Mononuclear cell (primary cell): ENCODE measurements around the gene RASL11B. TPM values are rescaled to one million over a fixed set of nuclear protein-coding genes. Genes with fewer than 3 reads are reported as not detected.

Experiments used
- H3K27me3 ChIP-seq: 2 replicates; pipeline ENCODE4 v1.6.0; 2011; ENCODE audit warnings: low read length, control low read depth; ENCODE audit not compliant: insufficient read depth
- H3K4me1 ChIP-seq: 2 replicates; pipeline ENCODE4 v1.5.1; 2011; ENCODE audit warnings: mild to moderate bottlenecking, low read length, control low read depth; ENCODE audit not compliant: insufficient read depth
- H3K4me3 ChIP-seq: 2 replicates; pipeline ENCODE4 v1.5.1; 2011; ENCODE audit warnings: mild to moderate bottlenecking, low read length, moderate library complexity
- H3K9me3 ChIP-seq: 2 replicates; pipeline ENCODE4 v1.5.1; 2011; ENCODE audit warnings: low read depth, mild to moderate bottlenecking, control low read depth, low read length
- total RNA-seq: library from RNA; depleted of rRNA; stranded (reverse); fragments of >200 nt; gene quantifications from one replicate; pipeline ENCODE4 v1.2.3, GENCODE V29; 2012

Gene RASL11B
- total RNA-seq, 1 donor: 0.31 TPM

DNA sequence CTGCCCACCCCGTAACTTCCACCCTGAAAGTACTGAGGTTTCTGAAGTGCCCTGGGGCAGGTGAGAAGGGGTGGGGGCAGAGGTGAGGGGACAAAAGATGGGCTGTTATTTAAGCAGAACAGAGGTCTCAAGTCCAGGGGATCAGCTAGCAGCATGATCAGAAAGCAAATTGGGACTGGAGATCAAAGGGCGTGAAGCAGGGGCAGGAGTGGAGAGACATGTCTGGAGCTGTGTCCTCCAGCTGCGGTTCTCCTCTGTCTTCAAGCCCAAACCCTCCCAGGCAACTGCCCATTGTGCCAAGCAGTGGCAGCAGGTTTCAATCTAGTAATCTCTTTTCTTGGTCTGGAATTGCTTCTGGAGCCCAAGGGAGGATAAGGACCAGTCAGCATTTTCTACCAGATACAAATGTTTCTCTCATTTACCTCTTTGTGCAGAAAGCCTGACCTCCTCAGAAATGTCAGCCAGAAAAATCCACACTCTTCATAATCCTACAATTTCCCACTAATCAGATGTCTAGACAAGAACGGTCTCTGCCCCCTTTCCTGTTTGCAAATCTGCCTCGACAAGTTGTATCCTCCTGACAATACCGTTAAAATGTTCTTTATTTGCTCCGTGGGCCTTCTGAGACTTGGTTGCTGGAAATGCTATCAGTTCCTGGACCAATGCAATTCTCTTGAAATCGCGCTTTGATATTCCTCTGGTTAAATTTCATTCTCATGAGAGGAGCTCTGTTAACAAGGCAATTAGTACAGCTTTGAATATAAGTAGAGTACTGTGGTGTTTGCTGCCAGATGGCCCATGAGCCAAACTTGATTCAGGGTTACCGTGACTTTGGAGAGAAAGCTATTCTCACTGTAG is 23.2 kb upstream of the RASL11B start:
- H3K4me1 ChIP-seq: peaks cover 12% of the 10 kb centered on the region
- H3K9me3 ChIP-seq: no peaks in the 10 kb centered on the region
- H3K27me3 ChIP-seq: no peaks in the 10 kb centered on the region
- H3K4me3 ChIP-seq: no peak overlapping the region

DNA sequence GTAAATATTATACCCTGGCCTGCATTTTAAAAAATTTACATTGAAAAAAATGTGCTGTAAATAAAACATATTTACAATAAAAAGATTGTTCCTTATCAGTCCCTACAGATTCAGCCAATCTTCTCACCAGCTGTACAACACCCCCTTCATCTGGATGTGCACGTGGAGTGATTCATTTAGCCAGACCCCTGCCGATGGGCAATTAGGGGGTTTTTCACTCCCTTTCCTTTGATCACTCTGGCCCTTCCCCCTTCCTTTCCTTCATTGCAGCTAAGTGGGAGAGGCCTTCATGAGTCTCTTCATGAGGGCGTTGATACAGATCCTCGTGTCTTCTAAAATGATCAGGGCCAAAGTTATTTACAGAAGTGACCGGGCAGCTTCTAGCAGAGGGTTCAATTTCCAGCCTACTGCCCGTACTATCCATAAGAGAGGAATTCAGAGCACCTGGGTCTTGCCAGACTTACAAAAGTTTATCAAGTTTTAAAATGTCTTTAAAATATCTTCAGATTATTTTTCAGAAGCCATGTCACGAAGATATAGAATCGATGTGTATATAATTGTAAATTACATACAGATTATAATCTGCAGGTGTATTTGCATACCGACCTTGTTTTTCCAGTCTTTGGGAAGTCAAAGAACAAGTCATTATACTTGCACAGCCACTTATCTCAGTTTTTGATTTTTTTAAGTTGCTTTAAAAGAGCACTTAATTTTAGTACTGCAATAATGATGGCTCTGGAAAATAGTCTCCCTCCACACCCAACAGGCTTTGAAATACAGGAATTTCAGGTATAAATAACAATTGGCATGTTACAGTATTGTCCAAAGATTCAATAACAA is 21.4 kb upstream of the RASL11B start:
- H3K4me1 ChIP-seq: peaks cover 17% of the 10 kb centered on the region
- no peaks in the 10 kb centered on the region for H3K27me3 ChIP-seq
- no peak overlapping the region for H3K4me3 ChIP-seq
- H3K9me3 ChIP-seq: no peaks in the 10 kb centered on the region

DNA sequence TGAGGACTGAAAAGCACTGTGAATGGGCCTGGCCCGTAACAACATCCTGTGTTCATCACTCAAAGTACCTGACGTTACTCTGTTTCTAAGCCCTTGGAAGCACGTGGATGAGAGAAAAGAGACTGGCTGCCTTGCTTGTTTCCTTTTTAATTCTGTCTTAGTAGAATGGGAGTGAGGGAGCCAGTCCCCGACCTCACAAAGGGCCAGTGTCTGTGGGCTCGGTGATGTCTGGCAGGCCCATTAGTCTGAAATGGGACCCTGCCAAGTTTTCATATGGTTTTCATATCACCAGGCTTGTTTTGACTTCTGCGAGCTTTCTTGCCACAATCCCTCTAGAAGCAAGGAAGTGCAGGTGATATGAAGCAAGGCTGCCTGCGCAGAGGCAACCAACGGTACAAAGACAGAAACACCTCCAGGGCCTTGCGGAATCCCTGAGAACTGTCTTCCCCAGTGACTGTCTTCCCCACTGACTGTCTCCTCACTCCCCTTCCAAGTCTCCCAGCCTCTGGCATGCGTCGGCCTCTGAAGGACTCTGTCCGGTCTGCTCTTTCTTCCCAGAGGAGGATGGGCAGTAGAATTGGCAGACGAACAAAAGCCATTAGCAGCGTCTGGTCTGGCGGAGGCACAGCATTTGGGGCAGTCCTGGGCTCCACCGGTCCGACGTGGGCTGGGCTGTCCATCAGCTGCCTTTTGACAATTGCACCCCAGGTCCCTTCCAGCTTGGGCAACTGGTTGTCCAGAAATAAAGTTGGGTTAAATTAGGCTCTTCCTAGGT is 20.2 kb upstream of the RASL11B start:
- no peak overlapping the region for H3K4me3 ChIP-seq
- no peaks in the 10 kb centered on the region for H3K27me3 ChIP-seq
- H3K4me1 ChIP-seq: peaks cover 17% of the 10 kb centered on the region
- no peaks in the 10 kb centered on the region for H3K9me3 ChIP-seq

DNA sequence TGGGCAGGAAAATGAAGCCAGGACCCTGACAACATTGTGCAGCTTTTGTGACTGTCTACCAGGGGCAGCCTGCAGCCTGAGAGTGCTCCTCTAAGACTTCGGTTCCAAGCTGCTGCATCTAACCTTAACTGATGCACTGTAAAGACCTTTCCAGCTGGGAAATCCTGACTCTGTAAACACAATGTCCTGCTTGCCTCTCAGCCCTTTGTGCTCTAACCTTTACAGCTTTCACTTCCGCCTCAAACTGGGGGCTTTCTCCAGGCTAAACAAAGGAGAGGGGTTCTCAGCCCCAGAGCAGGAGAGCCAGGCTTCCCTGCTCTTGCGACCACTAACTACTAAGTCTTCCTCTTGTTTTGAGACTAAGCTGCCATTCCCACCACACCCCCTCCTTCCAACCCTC is 19.3 kb upstream of the RASL11B start:
- H3K4me3 ChIP-seq: no peak overlapping the region
- H3K4me1 ChIP-seq: peaks cover 17% of the 10 kb centered on the region
- H3K27me3 ChIP-seq: no peaks in the 10 kb centered on the region
- no peaks in the 10 kb centered on the region for H3K9me3 ChIP-seq

DNA sequence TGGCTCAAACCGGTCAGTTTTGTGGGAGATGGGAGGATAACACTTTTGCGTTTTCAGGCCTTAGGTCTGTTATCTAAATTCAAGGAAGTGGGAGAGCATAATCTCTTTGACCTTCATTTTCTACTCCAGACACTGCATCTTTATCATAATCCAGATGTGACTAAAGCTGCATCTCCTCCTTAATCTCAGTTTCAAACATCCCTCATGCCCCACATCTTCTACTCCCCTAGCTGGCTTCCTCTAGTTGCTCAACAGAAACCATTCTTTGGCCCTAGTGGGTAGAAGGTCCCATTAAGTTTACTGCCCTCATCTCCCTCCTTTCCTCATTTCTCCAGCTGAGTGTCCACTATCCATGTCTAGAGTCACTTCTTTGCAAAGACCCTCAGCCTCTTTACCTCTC is 18.8 kb upstream of the RASL11B start:
- Histone ChIP-seq H3K4me3 (no peak overlapping the region), H3K4me1 (peaks cover 17% of the 10 kb centered on the region), H3K27me3 (no peaks in the 10 kb centered on the region), H3K9me3 (no peaks in the 10 kb centered on the region)

DNA sequence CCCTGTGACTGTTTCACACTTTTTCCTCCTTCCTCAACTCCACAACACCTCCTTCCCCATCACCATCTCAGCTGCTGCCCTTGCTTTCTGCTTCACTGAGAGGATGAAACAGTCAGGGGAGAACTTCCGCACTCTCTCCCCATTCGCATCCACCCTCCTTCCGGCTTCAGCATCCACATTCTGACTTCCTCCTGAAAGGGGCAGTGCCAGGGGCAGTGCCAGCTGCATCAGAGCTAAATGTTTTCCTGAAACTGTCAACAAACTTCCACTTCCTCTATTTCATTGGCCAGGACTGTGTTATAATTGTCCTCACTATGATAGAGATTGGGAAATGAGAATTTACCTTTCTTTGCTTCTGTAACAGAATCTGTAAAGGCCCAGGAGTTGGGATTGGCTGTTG is 18.2 kb upstream of the RASL11B start:
- H3K4me1 ChIP-seq: peaks cover 17% of the 10 kb centered on the region
- H3K4me3 ChIP-seq: no peak overlapping the region
- H3K27me3 ChIP-seq: no peaks in the 10 kb centered on the region
- no peaks in the 10 kb centered on the region for H3K9me3 ChIP-seq

DNA sequence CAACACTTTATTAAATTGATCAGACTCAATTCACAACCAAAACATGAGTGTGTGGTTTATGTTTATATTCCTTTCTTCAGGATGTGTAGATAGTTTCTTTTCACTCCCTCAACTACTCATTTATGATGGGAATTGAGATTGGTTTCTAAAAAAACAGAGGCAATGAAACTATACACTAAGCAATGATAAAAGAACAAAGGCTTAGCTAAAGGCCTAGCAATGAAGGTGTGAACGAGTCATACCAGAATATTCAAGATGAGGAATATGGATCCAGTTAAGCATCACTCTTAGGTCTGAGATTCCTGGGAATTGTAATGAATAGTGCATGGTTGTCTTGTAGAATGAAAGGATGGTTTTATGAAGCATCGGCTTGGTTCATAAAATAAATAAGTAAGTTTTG is 17.5 kb upstream of the RASL11B start:
- peaks cover 17% of the 10 kb centered on the region for H3K4me1 ChIP-seq
- H3K27me3 ChIP-seq: no peaks in the 10 kb centered on the region
- H3K9me3 ChIP-seq: no peaks in the 10 kb centered on the region
- no peak overlapping the region for H3K4me3 ChIP-seq

DNA sequence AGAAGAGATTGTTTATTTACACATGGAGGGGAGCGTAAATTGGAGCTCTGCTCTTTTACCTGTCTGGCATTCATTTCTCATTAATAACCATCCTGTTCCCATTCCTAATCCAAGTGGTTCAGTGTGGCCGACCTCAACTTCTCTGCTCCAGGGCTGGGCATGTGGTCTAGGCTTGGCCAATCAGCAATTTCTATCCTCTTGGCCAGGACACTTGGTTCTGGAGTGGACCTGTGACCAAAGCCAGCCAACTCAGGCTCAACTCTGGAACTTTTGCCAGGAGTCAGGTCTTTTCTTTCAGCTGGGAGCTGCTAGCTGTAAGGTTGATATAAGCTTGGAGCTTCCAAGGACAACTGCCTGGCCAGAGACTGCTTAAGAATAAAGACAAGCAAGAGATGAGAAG is 15.6 kb upstream of the RASL11B start:
- H3K4me3 ChIP-seq: no peak overlapping the region
- no peaks in the 10 kb centered on the region for H3K27me3 ChIP-seq
- H3K9me3 ChIP-seq: no peaks in the 10 kb centered on the region
- peaks cover 17% of the 10 kb centered on the region for H3K4me1 ChIP-seq

DNA sequence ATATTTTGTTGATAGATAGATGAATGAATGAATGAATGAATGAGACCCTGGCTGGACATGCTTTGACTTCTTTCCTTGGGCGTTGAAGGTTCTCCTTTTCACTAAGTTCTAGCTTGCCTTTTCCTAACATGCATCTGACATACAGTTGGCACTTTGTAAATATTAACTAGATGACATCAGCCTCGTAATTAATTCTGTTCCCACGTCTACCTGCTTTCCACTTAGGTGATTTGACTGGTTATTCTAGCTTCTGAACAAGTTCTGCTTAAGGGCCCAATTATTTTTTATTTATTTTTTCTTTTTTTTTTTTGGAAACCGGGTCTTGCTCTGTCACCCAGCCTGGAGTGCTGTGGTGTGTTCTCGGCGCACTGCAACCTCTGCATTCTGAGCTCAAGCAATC is 13.9 kb upstream of the RASL11B start:
- no peak overlapping the region for H3K4me3 ChIP-seq
- peaks cover 11% of the 10 kb centered on the region for H3K4me1 ChIP-seq
- H3K27me3 ChIP-seq: no peaks in the 10 kb centered on the region
- H3K9me3 ChIP-seq: no peaks in the 10 kb centered on the region

DNA sequence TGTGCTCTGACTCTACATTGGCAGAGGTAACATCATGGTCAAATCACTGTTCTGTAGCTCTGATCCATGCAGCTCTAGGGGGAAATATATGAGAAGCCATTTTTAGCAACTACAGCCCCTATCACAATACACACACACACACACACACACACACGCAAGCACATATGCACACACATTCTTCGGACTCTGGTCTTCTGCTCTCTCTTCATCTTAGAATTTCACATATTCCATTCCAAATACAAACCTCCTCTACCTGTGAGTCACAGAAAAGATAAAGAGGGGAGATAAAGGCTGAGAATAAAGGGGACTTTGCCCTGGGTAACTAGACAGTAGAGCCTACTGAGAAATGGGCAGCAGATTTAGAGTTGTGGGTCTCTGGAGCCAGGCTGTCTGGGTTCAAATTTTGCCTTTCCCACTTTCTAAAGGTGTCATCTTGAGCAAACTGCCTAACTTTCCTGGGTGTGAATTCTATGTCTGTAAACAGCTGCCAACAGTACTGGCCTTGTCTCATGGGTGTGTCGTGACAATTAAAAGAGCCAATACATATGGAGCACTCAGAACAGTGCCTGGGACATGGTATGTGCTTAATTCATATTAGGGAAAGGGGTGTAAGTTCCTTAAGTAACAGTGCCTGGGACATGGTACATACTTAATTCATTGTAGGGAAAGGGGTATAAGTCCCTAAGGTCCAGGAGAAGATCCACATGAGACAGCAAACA is 11.6 kb upstream of the RASL11B start:
- no peak overlapping the region for H3K4me3 ChIP-seq
- H3K9me3 ChIP-seq: no peaks in the 10 kb centered on the region
- H3K27me3 ChIP-seq: no peaks in the 10 kb centered on the region
- H3K4me1 ChIP-seq: no peaks in the 10 kb centered on the region

DNA sequence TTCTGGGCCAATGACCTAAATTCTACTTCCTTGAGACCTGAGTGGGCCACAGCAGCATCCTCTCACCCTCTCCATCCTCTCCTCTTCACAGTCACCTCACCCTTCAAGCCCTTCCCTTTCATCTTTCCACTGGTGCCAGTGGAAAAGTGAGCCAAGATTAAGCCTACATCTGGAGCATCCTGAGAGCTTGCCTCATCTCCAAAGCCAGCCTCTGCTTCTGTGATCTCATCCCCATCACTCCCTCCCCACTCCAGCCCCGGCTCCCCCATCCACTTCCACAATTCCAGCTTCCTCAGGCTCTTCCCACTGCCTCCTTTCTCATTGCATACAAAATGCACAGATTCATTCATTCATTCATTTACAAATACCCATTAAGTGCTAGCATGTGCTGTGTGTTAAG is 10.1 kb upstream of the RASL11B start:
- no peaks in the 10 kb centered on the region for H3K4me1 ChIP-seq
- no peak overlapping the region for H3K4me3 ChIP-seq
- no peaks in the 10 kb centered on the region for H3K27me3 ChIP-seq
- H3K9me3 ChIP-seq: no peaks in the 10 kb centered on the region

DNA sequence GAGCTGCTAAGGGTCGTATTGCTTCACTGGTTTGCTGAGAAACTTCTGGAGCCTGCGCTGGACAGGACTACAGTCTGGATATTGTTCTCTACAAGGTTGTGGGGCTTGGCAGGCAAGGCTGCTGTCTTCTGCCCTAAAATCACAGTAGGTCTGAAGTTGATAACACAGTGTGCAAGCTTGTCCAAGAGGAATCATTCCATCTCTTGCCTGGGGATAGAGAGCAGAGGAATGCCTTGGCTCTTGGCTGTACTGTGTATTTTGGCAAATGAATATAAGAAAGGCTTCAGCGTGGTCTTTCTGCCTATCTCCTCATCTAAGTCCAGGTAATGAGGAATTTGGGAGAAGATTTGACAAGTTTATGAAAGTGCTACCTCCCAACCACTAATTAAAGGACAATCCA is 9.4 kb upstream of the RASL11B start:
- no peaks in the 10 kb centered on the region for H3K9me3 ChIP-seq
- H3K4me1 ChIP-seq: no peaks in the 10 kb centered on the region
- H3K27me3 ChIP-seq: no peaks in the 10 kb centered on the region
- no peak overlapping the region for H3K4me3 ChIP-seq

DNA sequence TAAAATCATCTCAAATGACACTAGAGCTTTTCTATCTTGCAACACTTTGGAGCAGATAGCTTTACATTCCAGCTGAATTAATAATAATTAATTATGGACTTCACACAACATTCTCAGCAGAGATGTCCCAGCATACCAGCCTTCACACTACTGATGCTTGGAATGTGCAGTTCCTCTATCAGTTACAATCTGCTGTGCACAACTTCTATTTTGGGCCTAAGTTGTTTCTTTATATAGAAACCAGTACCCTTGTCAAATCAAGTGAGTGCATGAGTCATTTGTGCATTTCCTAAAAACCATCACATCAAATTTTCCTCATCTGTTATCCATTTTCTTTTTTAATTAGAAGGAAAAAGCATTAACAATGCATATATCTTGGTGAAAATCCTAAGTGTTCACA is 8.8 kb upstream of the RASL11B start:
- Histone ChIP-seq H3K9me3 (no peaks in the 10 kb centered on the region), H3K27me3 (no peaks in the 10 kb centered on the region), H3K4me1 (no peaks in the 10 kb centered on the region), H3K4me3 (no peak overlapping the region)

DNA sequence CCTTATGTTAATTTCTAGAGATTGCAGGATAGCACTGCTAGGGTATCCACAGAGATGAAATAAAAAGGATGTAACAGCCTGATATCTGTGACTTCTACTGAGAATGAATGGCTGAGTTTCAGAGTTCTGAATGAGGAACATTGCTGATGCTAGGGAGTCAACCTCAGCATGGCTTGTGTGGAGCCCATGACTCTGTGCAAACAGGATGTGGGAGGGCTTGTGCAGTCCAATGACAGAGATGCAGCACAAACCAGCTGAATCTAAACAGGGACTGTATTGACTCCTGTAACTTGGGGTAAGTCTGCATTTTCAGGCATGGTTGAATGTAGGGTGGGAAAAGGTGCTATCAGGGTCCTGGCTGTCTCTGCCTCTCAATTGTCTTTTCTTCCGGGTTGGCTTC is 5.3 kb upstream of the RASL11B start:
- no peaks in the 10 kb centered on the region for H3K9me3 ChIP-seq
- peaks cover 7% of the 10 kb centered on the region for H3K4me1 ChIP-seq
- H3K4me3 ChIP-seq: no peak overlapping the region
- peaks cover 27% of the 10 kb centered on the region for H3K27me3 ChIP-seq
